NCI-H1930 (cell line): ENCODE results near the gene PLXNB3.
"Not testable (repeated sequence)": the region's sequence is repeated elsewhere in the genome, so short reads cannot be mapped to it uniquely, and the experiment has no call there.

Source experiments
- DNase-seq, 2 experiments: peaks; one replicate each; lab custom pipeline; 2025; lab: John Stamatoyannopoulos, UW

Gene PLXNB3

DNA sequence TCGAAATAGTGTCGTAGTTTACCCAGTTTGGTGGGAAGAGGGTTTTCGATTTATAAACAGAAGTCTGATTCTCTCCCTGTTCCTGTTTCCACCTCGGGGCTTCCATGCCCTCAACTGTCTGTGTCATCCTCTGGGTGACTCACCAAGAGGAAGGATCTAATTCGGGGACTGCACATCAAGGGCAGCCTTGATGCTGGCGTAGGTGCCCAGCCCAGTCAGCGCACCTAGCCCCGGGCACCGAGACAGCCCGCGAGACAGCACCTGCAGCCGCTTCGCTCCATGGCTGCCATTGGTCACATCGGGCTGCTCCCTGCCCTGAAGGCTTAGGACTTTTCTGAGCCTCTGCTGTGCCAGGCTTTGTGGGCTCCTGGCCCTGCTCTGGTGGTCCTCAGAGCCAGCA lies 31.6 kb upstream of the PLXNB3 start:
- DNase-seq: no peak

GRCh38 chrX:153733651-153734240 lies 30.3 kb upstream of the PLXNB3 start:
- no peak for DNase-seq

- DNase-seq: no peak
Observed at GRCh38 chrX:153734871-153735270, 29.2 kb upstream of the PLXNB3 start.

- no peak for DNase-seq
Observed at GRCh38 chrX:153735274-153735673, 28.8 kb upstream of the PLXNB3 start.

DNA sequence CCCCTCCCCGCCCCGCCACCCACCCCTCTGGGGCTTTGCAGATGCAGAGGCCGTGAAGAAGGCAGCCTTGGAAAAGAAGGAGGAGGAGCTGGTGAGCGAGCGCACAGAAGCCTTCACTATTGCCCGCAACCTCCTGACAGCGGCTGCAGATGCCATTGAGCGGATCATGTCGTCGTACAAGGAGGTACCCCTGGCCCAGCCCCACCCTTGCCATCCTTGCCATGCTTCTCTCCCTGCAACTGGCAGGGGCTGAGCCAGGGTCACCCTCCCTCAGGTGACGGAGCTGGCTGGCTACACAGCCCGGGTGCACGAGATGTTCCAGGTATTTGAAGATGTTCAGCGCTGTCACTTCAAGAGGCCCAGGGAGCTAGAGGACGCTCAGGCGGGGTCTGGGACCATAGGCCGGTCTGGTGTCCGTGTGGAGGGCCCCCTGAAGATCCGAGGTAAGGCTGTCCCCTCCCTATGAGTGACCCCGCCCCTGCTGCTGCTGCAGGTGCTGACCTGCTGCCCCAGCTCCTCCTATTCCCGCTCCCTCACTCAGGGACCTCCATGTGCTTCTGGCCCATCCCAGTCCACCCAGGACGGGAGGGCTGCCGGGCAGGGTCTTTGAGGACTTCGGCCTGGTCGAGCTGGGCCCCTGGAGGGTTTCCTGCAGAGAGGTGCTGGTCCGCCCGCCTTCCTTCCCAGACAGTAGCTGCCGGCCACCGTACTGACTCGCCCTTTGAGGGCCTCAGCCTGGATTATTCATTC lies 27.8 kb upstream of the PLXNB3 start:
- no peak for DNase-seq

DNA sequence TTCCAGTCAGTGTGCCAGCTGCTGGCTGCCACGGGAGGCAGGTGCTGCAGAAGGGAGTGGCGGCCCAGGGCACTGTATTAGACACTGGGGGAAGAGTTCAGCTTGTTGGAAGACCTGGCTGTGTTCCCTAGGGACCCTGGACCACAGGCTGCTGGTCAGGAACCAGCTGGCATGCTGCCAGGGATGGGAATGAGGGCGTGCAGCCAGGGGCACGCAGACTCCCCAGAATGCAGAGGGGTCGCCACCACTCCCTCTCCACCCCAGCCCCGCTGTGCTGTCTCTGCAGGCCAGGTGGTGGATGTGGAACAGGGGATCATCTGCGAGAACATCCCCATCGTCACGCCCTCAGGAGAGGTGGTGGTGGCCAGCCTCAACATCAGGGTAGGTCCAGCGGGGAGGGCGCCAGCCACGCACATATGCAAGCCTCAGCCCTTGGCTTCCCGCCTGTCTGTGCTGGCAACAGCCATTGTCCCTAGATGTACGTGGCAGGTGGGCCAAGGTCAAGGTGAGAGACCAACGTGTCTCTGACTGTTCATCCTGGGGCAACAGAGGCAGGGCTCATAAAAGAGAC lies 27.1 kb upstream of the PLXNB3 start:
- DNase-seq: no peak

- DNase-seq: no peak
Observed at GRCh38 chrX:153738056-153738605, 25.9 kb upstream of the PLXNB3 start.

GRCh38 chrX:153739754-153740486 lies 24.1 kb upstream of the PLXNB3 start:
- no peak for DNase-seq

- no peak for DNase-seq
Observed at GRCh38 chrX:153740631-153741222, 23.3 kb upstream of the PLXNB3 start.

DNA sequence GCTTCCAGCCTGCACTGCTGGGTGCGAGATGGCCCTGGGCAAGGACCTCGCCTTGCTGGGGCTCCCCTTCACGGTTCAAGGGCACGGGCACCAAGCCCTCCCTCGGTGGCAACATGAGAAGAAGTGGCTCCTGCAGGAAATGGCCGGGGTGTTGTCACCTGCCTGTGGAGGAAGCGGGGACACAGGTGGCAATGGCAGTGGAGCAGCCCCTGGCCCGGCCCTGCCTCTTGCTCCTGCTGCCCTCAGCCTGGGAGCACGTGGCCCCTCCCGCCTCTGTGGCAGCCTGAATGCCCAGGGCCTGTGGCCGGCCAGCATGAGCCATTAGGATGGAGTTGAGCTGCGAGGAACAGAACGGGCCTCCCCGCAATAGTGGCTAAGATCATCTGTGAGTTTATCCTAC lies 22.6 kb upstream of the PLXNB3 start:
- no peak for DNase-seq

DNA sequence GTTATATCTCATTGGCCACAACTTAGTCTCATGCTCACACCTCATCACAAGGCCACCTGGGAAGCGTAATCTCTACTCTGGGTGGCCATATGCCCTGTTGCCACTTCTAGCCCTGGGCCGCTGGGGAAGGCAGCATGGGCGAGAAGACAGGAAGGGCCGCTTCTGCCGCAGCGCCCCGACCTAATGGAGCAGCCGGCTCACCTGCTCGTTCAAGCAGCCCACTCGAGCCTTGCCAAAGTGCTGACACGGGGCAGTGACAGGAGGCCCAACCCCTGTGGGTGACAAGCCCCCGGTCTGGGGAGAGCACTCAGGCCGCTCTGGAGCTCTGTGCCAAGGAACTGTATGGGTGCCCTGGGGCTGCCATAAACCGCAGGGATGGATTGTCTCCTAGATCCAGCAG lies 21.9 kb upstream of the PLXNB3 start:
- DNase-seq: not testable (repeated sequence)

GRCh38 chrX:153742796-153743467 lies 21.1 kb upstream of the PLXNB3 start:
- not testable (repeated sequence) for DNase-seq

DNA sequence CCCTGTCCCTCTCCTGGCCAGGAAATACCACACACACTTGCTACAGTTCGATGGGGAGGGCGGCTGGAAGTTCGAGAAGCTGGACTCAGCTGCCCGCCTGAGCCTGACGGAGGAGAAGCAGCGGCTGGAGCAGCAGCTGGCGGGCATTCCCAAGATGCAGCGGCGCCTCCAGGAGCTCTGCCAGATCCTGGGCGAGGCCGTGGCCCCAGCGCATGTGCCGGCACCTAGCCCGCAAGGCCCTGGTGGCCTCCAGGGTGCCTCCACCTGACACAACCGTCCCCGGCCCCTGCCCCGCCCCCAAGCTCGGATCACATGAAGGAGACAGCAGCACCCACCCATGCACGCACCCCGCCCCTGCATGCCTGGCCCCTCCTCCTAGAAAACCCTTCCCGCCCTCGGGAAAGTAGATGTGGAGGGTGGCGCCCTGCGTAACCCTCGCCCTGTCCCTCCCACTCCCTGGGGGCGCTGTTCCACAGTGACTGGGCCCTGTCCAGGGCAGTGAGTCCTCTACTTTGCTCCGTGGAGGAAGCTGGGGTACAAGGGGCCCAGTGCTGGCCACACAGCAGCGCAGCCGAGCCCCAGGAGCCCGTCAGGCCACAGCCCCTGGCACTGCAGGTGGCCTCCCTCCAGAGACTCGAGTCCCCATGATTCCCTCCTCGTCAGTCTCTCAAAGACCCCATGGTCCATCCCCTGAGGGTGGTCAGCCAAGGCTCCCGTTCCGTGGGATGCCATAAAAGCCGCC lies 20.4 kb upstream of the PLXNB3 start:
- DNase-seq: peak; percentile 70 to 71

GRCh38 chrX:153744210-153745066 lies 19.6 kb upstream of the PLXNB3 start:
- peak; percentile 23 to 33 for DNase-seq

- DNase-seq: not testable (repeated sequence)
Observed at GRCh38 chrX:153745067-153745433, 19.0 kb upstream of the PLXNB3 start.

GRCh38 chrX:153746359-153746758 lies 17.7 kb upstream of the PLXNB3 start:
- no peak for DNase-seq

- DNase-seq: not testable (repeated sequence)
Observed at GRCh38 chrX:153746991-153747390, 17.1 kb upstream of the PLXNB3 start.

- not testable (repeated sequence) for DNase-seq
Observed at GRCh38 chrX:153749017-153749416, 15.0 kb upstream of the PLXNB3 start.

GRCh38 chrX:153750127-153750774 lies 13.8 kb upstream of the PLXNB3 start:
- no peak for DNase-seq
